RPMI7951 (cell line): ENCODE results near the gene IVNS1ABP. TPM values are rescaled to one million over a fixed set of nuclear protein-coding genes. Genes with fewer than 3 reads are reported as not detected.

Source experiments
- DNase-seq: peaks from one replicate; pipeline ENCODE4 v3.0.0-alpha.2; 2012; ENCODE audit warnings: low read depth
- total RNA-seq: library from RNA; depleted of rRNA; stranded (reverse); fragments of >200 nt; shearing (Covaris generic); gene quantifications from 2 replicates; pipeline ENCODE4 v1.2.3, GENCODE V29; 2014

The IVNS1ABP gene
- total RNA-seq, 1 experiment from 2014 or later, result 57.1 TPM

DNA sequence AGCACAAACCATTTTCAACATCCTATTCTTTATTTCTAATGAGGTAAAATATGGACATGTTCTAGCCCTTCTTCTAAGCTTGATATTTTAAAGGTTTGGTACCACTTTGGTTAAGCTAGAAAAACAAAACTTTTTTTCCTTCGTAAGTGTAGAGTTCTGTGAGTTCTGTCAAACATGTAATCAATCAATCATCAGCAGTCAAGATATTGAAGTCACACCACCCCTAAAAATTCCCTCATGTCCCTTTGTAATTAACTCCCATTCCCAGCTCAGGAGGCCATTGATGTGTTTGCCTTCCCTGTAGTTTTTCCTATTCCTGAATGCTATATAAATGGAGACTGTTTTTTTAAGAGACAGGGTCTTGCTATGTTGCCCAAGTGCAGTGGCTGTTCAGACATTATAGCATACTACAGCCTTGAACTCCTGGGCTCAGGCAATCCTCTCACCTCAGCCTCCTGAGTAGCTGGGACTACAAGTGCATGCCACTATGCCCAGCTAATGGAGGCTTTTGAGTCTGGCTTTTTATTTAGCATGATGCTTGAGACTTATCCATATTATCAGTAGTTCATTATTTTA is 23.0 kb downstream of the IVNS1ABP start:
- DNase-seq, result no peak

DNA sequence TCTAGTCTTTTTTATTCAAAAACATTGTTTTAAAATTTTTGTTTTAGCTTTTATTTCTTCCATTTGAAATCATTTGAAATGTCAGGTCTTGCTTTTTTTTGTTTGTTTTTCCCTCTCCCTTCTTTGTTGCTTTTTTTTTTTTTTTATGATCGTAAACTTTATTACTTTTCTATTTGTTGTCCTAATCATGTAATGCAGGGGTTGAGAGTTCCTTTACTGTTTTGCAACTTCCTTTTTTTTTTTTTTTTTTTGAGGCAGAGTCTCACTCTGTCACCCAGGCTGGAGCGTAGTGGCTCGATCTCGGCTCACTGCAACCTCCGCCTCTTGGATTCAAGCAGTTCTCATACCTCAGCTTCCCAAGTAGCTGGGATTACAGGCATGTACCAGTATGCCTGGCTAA is 24.8 kb downstream of the IVNS1ABP start:
- DNase-seq, result no peak

DNA sequence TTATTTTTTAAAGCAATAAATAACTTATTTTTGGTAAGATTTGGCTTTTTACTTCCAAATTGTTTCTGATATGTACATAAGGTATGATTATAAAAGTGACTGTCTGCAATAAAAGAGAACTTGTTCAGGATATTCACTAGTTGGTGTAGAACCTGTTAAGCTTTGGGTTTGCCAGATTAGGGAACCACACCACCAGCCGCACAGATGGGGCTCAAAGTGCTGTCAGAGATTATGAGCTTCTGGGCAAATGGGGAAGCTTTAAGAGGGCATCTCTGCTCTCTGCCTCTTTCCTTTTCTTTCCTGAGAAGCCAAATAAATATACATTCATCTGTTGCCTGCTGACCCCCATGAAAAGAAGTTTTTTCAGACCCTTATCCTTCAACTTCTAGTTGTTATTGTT is 25.4 kb downstream of the IVNS1ABP start:
- DNase-seq, result no peak

DNA sequence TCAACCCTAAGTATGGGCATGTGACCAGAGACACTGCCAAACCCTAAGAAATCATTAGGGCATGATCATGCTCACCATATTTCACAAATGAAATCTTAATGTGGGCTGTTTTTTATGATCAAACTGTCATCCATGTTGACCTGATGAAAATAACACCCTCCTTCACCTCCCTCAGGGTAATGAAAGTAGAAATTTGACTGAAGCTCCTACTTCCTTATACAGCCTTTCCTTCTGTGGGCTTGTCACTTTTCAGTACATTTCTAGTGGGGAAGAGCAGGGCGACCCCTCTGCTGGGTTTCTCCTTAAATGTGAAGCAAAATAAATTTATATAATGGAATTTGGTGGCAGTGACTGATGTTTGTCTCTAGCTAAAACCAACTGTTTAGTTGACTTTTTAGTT is 25.9 kb downstream of the IVNS1ABP start:
- no peak for DNase-seq

DNA sequence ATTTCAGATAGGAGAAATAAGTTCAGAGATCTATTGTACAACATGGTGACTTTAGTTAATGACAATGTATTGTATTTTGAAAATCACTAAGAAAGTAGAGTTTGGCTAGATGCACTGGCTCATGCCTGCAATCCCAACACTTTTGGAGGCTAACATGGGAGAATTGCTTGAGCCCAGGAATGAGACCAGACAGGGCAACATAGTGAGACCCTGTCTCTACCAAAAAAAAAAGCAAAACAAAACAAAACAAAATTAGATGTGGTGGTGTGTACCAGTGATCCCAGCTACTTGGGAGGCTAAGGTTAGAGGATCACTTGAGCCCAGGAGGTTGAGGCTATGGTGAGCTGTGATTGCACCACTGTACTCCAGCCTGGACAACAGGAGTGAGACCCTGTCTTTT is 27.2 kb downstream of the IVNS1ABP start:
- no peak for DNase-seq

DNA sequence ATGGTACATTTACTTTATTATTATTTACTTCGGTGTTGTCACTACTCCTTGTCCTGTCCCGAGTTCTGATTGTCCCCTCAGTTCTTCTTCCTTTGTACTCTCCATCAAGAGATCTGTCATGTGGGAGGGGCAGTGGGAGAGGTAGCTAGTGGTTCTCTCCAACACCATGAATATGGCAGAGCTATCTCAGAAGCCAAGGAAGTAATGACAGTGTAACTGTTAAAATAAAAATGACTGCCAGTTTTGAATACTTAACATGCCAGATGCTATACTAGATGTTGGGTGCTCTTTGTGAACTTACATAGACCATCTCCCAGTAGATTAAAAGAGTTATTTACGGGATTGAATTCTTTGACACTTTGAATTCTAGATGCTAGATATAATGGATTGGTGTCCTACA is 28.6 kb downstream of the IVNS1ABP start:
- DNase-seq, result no peak

DNA sequence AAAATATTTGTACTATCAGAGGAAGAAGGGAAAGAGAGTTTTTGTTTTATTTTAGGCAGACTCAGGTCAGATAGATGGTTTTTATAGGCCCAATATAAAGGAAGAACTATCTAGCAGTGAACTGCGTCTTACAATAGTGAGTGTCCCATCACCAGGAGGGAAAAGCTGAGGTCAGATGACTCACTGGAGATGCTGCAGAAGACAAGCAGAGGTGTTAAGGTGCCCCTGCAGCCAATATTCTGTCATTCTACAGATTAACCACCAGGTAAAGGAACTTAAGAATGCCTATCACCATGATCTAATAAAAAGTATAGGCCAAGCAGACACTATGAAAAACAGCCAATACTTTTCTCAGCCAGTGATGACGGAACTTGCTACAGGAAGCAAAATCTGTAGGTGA is 29.6 kb downstream of the IVNS1ABP start:
- DNase-seq, result no peak

DNA sequence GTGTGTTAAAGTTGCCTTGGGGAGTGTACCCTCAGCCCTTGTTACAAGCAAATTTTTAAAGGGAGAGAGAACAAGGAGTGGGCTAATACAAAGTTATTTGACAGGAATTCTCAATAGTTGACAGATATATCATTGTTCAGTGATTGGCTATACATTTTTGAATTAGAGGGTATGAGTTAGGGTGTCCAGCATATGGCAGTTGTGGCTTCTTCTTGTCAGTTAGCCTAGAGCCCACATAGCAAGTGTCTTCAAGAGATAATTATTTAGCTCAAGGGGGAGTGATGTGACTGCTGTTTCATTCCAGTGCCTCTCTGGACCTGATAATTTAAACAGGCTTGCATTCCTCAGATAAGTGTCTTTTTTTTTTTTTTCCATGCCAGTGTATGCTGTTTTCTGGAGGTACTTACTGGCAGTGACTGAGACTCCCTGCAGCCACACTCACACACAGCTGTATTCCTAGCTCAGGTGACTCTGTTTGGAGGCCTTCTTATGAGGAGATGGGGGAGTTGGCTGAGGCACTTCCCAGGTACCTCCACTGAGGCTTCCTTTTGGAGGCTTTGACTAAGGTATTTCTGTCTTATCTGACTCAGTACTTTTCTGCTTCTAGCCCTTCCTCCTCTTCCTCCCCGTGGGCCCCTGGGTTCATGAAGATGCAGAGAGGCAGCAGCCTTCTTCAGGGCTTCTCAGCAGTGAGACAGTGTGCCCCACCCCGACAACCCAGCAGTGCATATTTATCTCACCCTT is 32.3 kb downstream of the IVNS1ABP start:
- DNase-seq, result peak; percentile 6

DNA sequence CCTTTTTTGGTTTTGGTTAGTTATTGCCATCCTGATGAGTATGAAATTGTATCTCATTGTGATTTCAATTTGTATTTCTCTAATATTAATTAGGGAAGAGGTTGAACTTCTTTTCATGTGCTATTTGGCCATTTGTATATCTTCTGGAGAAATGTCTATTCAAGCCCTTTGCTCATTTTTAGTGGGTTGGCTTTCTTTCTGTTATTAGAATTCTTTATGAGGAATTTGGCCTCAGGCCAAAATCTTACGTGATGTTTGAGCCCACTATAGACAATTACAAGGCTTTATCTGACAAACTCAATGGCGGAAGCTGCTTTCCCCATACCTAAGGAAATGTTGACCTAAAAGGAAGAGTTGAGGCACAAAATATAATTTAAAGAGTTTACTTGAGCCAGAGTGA is 32.9 kb downstream of the IVNS1ABP start:
- DNase-seq, result no peak

DNA sequence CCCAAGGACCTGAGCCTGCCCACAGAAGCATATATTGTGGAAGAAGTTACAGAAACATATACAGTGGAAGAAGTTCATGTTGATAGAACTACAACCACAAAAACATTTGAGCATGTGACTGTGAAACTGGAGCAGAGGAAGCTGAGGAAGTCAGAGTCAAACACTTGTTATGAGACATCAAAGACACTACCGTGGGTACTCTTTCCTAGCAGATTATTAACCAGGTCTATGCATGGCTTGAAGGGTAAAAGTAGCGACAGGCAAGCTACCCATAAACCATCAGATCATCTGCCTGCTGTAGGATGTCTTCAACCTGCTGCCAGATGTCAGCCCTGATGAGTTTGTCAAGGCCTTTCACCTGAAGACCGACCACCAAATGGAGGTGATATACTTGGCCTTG is 35.8 kb downstream of the IVNS1ABP start:
- DNase-seq, result no peak

DNA sequence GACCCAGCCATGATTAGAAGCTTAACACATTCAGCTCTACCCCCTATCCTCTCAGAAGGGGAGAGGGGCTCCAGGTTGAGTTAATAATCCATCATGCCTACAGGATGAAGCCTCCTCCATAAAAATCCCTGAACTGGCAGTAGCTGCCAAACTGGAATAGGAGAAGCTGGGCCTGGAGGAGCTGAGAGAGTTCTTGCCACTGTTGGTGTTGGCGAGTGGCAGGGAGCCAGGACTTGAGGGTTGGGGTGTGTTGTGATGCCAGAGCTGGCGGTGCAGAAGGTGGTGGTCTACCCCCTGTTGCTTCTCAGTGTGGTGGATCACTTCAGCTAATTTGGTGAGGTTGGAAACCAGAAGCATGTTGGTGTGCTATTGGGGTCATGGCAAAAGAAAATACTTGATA is 36.5 kb downstream of the IVNS1ABP start:
- DNase-seq, result no peak

DNA sequence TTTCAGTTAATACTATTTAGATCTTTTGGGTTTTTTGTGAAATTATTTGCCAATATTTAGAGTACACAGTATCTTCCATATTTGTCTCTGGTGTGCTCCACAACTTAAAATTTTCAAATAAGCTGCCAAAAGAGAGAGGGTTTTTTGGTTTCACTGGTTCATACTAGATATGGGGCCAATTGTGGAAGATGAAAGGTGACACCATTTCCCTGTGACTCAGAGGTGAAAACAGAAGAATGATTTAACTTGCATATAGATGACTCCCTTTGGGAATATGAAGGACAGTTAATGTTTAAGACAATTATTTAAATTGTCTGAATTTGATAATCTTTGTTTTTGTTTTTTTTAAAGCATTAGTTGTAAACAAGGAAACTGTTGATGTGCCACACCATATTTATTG is 37.5 kb downstream of the IVNS1ABP start:
- DNase-seq, result peak; percentile 37

DNA sequence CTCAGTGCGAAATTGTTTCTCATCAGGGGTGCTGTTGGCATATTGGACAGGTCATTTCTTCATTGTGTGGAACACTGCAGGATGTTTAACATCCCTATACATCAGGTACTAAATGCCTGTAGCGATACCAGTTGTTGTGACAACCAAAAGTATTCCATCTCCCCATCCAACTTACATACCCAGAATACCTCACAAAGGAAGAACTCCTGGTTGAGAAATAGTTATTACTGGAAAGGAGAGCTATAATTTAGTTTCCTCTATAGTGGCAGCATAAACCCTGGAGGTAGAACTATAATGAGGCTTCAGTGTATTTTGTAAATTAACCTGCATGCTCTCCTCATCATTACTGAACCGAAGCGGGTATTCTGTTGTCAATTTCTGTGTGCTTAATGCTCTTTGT is 45.1 kb downstream of the IVNS1ABP start:
- no peak for DNase-seq

DNA sequence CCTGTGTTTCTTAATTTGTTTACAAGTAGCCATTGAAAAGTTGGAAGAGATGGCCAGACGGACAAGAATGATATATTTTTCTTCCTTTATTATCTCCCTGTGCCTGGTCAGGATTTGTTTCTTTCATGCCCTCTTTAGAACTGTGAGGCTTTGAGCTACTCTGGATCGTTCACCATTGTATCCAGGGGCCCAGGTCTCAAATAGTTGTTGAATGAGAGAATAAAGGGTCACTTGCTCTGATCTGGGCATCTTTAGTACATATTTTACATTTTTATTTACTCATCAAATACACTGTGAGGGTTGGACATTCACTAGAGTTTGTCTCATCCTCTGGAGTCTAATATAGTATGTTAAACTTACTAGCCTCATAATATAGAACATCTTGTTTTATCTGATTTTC is 48.7 kb downstream of the IVNS1ABP start:
- no peak for DNase-seq

DNA sequence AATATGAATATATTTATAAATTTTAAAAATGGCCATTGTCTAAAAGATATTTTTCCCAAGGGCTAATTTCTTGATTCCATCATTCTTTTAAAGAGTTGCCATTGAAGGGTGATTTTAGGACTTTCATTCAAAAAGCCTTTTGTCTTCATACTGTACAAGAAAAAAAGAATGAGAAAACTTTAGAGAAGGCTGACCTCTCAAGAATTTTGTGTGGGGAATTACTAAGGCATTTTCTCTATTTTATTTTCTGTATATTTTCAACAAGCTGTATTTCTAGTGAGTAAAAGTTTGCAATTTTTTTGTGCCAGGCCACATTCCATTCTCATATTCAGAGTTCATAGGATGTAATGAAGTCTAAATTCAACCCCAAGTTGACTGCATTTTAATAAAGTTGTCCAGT is 49.3 kb downstream of the IVNS1ABP start:
- DNase-seq, result no peak

DNA sequence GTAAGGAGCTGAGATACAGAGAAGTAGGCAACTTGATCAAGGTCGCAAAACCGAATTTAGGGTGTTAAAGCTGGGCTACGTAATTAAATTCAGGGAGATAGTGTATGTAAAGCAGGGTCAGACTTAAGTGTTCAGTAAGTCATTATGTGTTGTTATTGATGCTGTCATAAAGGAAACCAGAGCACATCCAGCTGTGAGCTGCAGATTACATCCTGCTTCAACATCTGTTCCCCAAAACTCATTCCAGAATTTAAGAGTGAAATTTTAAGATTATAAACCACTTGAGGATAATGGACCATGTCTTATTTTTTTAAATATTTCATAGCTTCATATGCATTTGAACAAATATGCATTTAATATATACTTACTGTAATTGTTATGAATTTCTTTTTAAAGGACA is 49.7 kb downstream of the IVNS1ABP start:
- DNase-seq, result no peak

DNA sequence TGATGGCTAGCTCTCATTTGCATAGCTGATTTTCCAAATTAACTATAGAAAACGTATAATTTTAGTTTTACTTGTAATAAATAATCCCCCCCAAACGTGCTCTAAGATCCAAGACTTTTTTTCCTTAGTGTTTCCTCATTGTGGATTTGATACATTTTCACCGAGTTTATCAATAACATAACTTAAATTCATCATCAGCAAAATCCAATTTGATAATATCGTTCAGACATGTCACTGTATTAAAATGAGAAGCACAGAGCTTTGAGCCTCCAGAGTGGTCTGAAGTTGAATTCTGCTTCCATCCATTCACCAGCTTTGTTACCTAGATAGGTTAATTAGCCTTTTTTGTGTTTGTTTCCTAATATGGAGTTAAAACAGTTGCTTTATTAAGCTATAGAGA is 51.7 kb downstream of the IVNS1ABP start:
- DNase-seq, result no peak

DNA sequence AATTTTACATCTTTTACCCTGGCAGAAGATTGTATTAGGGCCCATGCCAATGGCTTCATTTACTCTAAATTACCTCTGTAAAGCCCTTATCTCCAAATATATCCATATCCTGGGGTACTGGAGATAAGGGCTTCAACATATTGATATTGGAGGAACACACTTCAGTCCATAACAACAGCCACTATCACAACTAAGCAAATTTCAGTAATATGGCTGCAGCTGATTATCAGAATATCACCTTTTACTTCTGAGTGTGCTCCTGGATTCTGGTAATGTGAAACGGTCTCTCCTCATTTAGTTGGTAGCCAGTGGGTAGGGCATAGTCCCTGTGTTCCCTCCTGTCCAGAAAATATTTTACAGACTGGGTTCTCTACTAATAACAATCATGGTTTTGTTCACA is 53.3 kb downstream of the IVNS1ABP start:
- DNase-seq, result no peak

DNA sequence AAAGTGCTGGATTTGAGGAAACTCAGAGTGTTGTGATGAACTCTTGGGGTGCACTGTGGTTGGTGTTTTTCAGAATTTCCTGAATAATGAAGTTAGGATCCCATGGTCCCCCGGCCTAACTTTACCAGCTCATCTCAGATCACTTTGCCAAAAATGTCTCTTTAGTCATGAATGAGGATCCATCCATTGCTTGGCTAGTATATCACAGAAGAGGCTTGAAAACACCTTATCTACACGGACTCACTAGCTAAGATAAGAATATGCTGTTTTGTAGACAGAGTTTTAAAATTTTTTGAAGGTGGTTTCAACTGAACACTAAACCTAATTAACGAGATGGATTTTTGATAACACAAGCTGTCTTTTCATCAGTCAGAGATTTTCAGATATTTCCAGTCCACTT is 53.8 kb downstream of the IVNS1ABP start:
- DNase-seq, result no peak

DNA sequence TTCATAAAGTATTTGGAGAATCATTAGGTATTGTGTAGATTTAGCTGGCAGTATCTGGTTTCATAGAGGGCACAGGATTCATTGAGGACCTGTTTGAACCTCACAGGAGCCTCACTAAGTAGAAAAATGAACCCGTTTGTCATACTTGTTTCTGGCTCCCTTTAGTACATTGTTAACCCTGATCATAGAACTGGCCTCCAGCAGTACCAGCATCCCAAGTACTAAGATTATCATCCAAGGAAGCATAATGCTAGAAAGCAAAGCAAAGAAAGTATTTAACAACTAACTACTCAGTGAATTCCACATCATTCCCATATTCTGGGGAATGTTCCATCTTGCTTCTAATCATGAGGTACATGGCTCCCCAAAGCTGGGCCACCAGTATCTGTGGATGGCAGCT is 54.9 kb downstream of the IVNS1ABP start:
- no peak for DNase-seq

DNA sequence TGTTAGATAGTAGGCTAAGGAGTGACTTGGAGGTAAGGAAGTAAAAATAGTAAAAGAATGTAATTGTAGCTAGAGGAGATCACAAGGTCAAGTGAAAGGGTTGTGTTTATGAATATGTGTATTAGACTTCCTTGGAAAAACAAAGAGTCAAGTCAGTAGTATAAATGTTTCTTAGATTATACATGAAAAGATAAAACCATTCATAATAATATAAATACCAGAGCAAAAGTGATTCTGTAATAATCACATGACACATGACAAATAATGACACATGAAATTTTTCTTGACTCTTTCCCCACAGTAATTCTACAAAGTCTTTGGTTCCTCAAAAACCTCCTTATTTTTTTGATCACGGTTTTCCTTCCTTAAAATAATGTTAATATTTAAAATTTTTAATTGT is 56.4 kb downstream of the IVNS1ABP start:
- no peak for DNase-seq

DNA sequence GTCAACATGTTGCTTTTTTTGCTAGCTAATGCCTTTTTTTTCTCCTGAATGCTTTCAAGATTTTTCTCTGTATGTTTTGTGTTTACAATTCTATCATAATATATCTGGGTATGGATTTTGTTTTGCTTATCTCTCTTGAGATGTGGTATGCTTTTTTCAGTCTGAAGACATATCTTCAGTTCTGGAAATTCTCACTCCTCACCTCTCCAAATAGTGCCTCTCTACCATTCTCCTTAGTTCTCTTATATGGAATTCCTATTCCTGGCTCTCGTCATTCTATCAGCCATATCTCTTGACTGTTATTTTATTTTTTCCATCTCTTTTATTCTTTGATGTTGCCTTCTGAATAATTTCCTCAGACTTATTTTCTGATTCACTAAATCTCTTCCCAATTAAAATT is 58.4 kb downstream of the IVNS1ABP start:
- no peak for DNase-seq

DNA sequence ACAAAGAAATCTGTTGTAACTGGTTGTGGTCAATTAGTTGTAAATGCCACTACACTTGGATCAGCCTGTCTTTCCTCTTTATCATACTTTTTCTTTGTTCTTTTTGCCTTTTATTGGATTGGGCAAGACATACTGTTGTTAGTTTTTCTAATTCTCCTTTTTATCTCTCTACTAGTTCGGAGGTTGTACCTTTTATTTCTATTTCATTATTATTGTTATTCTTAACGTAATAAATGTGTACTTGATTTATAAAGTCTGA is 59.2 kb downstream of the IVNS1ABP start:
- peak; percentile 8 for DNase-seq
